ENCODE results near the gene TMEM145. TPM values are rescaled to one million over a fixed set of nuclear protein-coding genes. Genes with fewer than 3 reads are reported as not detected.
A peak's percentile ranks its signal among the peaks of the same experiment; 100 is the strongest.

The TMEM145 gene
- total and polyA plus RNA-seq, 10 of the 15 experiments (the other 5 are each of a cell fraction or from before 2014, with no cell fraction given), result 0.04 to 0.97 (median 0.16) TPM; not detected in 4

- no peak for TF ChIP-seq ATF7 (IDR thresholded peaks at IDR 0.05; ENCODE audit: low read depth)
- TF ChIP-seq ATF3 (IDR thresholded peaks at IDR 0.05; ENCODE audit: borderline replicate concordance, extremely low read depth, low read depth, low read length), result no peak
- TF ChIP-seq LARP7 (IDR thresholded peaks at IDR 0.05), result no peak
- TF ChIP-seq ZBTB33 (IDR thresholded peaks at IDR 0.05), result no peak
- TF ChIP-seq YBX1 (IDR thresholded peaks at IDR 0.05), result peak; percentile 51; the same call in 1 of the 2 replicates
- TF ChIP-seq ZBTB11 (CRISPR knock-in tag; IDR thresholded peaks at IDR 0.05), result no peak
- no peak for TF ChIP-seq PAX8 (IDR thresholded peaks at IDR 0.05)
- no peak for TF ChIP-seq CUX1 (IDR thresholded peaks at IDR 0.05; ENCODE audit: insufficient replicate concordance, low read depth, low read length)
- TF ChIP-seq SP1 (IDR thresholded peaks at IDR 0.05; ENCODE audit: low read depth, low read length), result no peak
- TF ChIP-seq NRF1 (conservative IDR thresholded peaks at IDR 0.05; ENCODE audit: low read depth, low read length), result no peak
- TF ChIP-seq, protein P1, sequence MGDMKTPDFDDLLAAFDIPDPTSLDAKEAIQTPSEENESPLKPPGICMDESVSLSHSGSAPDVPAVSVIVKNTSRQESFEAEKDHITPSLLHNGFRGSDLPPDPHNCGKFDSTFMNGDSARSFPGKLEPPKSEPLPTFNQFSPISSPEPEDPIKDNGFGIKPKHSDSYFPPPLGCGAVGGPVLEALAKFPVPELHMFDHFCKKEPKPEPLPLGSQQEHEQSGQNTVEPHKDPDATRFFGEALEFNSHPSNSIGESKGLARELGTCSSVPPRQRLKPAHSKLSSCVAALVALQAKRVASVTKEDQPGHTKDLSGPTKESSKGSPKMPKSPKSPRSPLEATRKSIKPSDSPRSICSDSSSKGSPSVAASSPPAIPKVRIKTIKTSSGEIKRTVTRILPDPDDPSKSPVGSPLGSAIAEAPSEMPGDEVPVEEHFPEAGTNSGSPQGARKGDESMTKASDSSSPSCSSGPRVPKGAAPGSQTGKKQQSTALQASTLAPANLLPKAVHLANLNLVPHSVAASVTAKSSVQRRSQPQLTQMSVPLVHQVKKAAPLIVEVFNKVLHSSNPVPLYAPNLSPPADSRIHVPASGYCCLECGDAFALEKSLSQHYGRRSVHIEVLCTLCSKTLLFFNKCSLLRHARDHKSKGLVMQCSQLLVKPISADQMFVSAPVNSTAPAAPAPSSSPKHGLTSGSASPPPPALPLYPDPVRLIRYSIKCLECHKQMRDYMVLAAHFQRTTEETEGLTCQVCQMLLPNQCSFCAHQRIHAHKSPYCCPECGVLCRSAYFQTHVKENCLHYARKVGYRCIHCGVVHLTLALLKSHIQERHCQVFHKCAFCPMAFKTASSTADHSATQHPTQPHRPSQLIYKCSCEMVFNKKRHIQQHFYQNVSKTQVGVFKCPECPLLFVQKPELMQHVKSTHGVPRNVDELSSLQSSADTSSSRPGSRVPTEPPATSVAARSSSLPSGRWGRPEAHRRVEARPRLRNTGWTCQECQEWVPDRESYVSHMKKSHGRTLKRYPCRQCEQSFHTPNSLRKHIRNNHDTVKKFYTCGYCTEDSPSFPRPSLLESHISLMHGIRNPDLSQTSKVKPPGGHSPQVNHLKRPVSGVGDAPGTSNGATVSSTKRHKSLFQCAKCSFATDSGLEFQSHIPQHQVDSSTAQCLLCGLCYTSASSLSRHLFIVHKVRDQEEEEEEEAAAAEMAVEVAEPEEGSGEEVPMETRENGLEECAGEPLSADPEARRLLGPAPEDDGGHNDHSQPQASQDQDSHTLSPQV (IDR thresholded peaks at IDR 0.05), result no peak
- no peak for TF ChIP-seq ESRRA (IDR thresholded peaks at IDR 0.05; ENCODE audit: low read length)
Measured at GRCh38 chr19:42269478-42270345, 43.4 kb upstream of the TMEM145 start (continued).

Measured in GM12878 (cell line).